Measurements from ENCODE around the gene NGEF.

The NGEF gene

GRCh38 chr2:232833830-232834229 lies 179.2 kb downstream of the NGEF start:
- no peak for DNase-seq (ENCODE audit: low read depth)

- no peak for DNase-seq (ENCODE audit: low read depth)
These were observed 181.6 kb downstream of the NGEF start for GRCh38 chr2:232831496-232831895.

- no peak for DNase-seq (ENCODE audit: low read depth)
These were observed 183.1 kb downstream of the NGEF start for GRCh38 chr2:232829988-232830387.
